ENCODE measurements around the gene LIN28A. TPM values are rescaled to one million over a fixed set of nuclear protein-coding genes. Genes with fewer than 3 reads are reported as not detected.

Gene LIN28A
- total RNA-seq, 1 donor, result not detected

- no peak for DNase-seq (ENCODE audit: low read depth)
- no peak for TF ChIP-seq CTCF (IDR thresholded peaks at IDR 0.05; ENCODE audit: insufficient read depth, low read depth, low read length)
- no peak overlapping the region for H3K4me3 ChIP-seq (ENCODE audit: low read depth, low read length)
These were observed 7.0 kb upstream of the LIN28A start for GRCh38 chr1:26403656-26404055.

GRCh38 chr1:26404641-26405040, 6.0 kb upstream of the LIN28A start:
- TF ChIP-seq CTCF (IDR thresholded peaks at IDR 0.05; ENCODE audit: insufficient read depth, low read depth, low read length), result no peak
- DNase-seq (ENCODE audit: low read depth), result no peak
- H3K4me3 ChIP-seq (ENCODE audit: low read depth, low read length), result no peak overlapping the region

- DNase-seq (ENCODE audit: low read depth), result no peak
- TF ChIP-seq CTCF (IDR thresholded peaks at IDR 0.05; ENCODE audit: insufficient read depth, low read depth, low read length), result no peak
These were observed 5.2 kb upstream of the LIN28A start for GRCh38 chr1:26405281-26405915.

GRCh38 chr1:26408604-26409003, 2.0 kb upstream of the LIN28A start:
- peak; percentile 79 for DNase-seq (ENCODE audit: low read depth)
- no peak overlapping the region for H3K4me3 ChIP-seq (ENCODE audit: low read depth, low read length)
- no peak for TF ChIP-seq CTCF (IDR thresholded peaks at IDR 0.05; ENCODE audit: insufficient read depth, low read depth, low read length)

More at GRCh38 chr1:26405281-26405915, 5.2 kb upstream of the LIN28A start:
- H3K4me3 ChIP-seq (ENCODE audit: low read depth, low read length), result no peak overlapping the region

GRCh38 chr1:26409191-26409807, 1.3 kb upstream of the LIN28A start:
- DNase-seq (ENCODE audit: low read depth), result no peak

GRCh38 chr1:26411624-26412074, 1.0 kb downstream of the LIN28A start:
- no peak for DNase-seq (ENCODE audit: low read depth)

More at GRCh38 chr1:26409191-26409807, 1.3 kb upstream of the LIN28A start:
- no peak for TF ChIP-seq CTCF (IDR thresholded peaks at IDR 0.05; ENCODE audit: insufficient read depth, low read depth, low read length)
- H3K4me3 ChIP-seq (ENCODE audit: low read depth, low read length), result no peak overlapping the region

More at GRCh38 chr1:26411624-26412074, 1.0 kb downstream of the LIN28A start:
- TF ChIP-seq CTCF (IDR thresholded peaks at IDR 0.05; ENCODE audit: insufficient read depth, low read depth, low read length), result no peak
- H3K4me3 ChIP-seq (ENCODE audit: low read depth, low read length), result no peak overlapping the region

All from fibroblast of villous mesenchyme (primary cell).